RWPE1 (cell line): ENCODE measurements around the gene SLC25A1.
A peak's percentile ranks its signal among the peaks of the same experiment; 100 is the strongest.

Experiments used
- CTCF ChIA-PET: fragments of 350-600 bp; sonication (Branson Sonifier 250); formaldehyde crosslinking; extraction: SDS; loops from one replicate; lab custom pipeline; 2021; lab: Yijun Ruan, JAX
- POLR2A ChIA-PET: fragments of 400-600 bp; formaldehyde crosslinking; extraction: SDS; loops from one replicate; lab custom pipeline; 2020; ENCODE audit warnings: antibody characterized with exemption; ENCODE audit not compliant: low non-redundant PET; lab: Yijun Ruan, JAX
- DNase-seq: peaks from one replicate; pipeline ENCODE4 v3.0.0; 2012; ENCODE audit warnings: low spot score
- H3K27ac ChIP-seq: fragments of 450-650 bp; 2 replicates; pipeline ENCODE4 v1.5.1; 2017
- TF ChIP-seq, protein P1 (sequence below): fragments of 450-650 bp; conservative IDR thresholded peaks from 2 replicates; pipeline ENCODE4 v1.5.1; 2017; ENCODE audit warnings: low read depth, mild to moderate bottlenecking

Gene SLC25A1

DNA sequence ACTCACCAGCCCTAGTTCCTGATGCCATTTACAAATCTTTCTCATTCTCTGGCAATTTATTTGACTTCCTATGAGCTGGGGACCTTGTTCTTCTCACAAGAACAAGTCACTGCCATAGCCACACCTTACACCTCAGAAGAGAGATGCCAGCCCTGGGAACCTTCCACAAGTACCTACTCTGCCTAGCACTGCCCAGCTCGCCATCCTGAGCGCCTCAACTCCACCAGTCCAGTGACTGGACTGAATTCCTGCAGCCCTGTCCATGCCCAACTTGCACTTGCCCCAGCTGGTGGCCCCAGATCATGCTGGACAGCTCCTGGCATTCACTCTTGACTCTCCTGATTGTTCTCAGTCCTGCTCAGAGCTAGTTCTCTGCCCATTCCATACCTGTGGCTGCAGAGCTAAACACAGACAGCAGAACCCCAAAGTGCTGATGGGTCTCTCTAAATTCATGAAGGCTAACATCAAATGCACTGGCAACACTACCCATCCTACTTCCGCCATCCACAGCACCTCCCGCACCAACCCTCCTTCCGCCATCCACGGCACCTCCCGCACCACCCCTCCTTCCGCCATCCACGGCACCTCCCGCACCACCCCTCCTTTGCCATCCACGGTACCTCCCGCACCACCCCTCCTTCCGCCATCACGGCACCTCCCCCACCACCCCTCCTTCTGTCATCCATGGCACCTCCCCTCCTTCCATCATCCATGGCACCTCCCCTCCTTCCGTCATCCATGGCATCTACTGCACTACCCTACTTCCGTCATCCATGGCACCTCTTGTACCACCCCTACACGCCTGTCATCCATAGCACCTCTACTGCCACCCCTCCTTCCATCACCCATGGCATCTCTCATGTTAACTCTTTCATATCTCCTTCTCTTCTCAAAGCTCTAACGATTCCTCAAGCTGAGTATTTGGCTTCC lies 23.6 kb upstream of the SLC25A1 start:
- ChIA-PET CTCF (no interaction called here), POLR2A (no interaction called here)
- TF ChIP-seq, protein P1, sequence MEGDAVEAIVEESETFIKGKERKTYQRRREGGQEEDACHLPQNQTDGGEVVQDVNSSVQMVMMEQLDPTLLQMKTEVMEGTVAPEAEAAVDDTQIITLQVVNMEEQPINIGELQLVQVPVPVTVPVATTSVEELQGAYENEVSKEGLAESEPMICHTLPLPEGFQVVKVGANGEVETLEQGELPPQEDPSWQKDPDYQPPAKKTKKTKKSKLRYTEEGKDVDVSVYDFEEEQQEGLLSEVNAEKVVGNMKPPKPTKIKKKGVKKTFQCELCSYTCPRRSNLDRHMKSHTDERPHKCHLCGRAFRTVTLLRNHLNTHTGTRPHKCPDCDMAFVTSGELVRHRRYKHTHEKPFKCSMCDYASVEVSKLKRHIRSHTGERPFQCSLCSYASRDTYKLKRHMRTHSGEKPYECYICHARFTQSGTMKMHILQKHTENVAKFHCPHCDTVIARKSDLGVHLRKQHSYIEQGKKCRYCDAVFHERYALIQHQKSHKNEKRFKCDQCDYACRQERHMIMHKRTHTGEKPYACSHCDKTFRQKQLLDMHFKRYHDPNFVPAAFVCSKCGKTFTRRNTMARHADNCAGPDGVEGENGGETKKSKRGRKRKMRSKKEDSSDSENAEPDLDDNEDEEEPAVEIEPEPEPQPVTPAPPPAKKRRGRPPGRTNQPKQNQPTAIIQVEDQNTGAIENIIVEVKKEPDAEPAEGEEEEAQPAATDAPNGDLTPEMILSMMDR, result no peak
- no peak for DNase-seq
- 0 out of 2 replicates have a peak overlapping the region, but pooled peaks have one; percentile 14 for H3K27ac ChIP-seq

DNA sequence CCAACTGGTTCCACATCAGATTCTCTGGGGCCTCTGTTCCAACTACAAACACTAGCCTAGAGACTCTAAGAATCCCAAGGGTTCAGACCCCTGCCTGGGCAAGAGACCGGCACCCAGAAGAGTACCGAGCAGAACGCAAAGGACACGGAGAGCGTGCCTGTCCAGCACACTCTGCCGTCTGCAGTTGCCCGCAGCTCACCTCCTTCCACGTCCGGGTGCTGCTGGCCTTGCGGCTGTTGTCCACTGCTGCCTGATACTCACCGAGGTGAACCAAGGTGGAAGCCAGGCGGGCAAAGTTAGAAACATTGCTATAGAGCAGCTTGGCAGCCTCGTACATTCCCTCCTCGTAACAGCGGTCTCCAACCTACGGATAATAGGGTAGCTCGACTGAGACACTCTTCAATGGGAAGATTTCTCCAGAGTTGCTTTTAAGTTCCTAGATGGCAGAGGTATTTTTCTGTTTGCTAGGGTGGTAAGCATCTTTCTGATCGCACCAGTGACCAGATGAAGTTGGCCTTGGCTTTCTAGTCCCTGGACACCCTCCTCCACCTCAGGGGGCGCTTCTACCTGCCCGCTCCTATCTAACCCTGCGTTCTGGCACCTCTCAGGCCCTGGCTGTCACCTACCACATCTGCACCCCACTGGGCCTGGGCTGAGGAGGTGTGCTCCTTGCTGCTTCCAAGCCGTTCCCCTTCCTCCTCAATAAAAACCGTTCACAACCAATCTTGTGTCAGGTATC lies 22.8 kb upstream of the SLC25A1 start:
- ChIA-PET POLR2A (no interaction called here), CTCF (no interaction called here)
- 0 out of 2 replicates have a peak overlapping the region, but pooled peaks have one; percentile 14 for H3K27ac ChIP-seq
- DNase-seq, result no peak
- TF ChIP-seq, protein P1, result no peak

DNA sequence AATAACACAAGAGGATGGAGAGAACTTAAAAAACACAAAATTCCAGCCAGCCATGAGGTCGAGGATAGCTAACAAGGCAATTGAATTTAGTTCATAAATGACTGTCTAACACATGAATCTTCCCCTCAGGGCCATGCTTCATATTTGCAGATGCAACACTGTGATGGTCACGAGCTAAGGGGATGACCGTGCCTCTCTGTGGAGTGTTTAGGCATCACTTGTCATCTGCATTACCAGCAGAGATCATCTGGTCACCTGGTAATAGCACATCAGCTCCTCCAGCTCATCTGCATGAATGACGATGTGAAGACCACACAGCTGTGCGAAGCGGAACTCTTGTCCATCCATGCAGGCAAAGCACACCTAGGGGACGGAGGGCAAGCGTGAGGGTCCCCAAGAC lies 20.9 kb upstream of the SLC25A1 start:
- TF ChIP-seq, protein P1, result no peak
- no peak overlapping the region for H3K27ac ChIP-seq
- ChIA-PET CTCF (no interaction called here), POLR2A (no interaction called here)
- DNase-seq, result no peak

DNA sequence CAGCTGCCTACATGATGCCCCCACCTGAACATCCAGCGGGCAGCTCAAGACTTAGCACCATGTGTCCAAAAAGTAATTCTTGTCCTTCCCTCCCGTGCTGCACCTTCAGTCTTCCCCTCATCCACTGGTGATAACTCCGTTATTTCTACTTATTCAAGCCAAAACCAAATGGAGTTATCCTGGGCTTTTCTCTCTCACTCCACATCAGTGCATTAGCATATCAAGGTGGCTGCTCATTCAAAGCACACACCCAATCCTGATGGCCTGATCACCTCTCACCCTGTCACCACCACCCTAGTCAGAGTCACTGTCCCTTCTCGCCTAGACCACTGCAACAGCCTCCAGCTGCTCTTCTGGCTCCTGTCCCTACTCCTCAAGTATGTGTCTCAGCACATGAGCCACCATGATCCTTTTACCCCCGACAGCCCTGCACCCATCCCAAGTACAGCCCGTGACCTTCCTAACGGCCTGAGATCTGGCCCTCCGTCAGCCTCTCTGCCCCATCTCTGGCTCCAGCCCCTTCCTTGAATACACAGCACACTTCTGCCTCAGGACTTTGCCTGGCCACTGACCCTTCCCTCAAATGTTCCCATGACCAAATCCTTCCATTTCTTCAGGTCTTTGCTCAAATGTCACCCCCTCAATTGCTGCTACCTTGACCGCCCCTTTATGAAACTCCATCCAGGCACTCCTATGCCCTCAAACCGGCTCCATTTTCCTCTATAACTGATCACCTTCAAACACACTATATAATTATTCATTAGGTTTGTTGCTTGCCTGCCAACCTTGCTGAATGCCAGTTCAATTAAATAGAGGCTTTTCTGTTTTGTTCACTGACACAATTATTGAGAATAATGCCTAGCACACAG lies 19.7 kb upstream of the SLC25A1 start:
- no peak for DNase-seq
- H3K27ac ChIP-seq, result no peak overlapping the region
- CTCF ChIA-PET, result no interaction called here
- TF ChIP-seq, protein P1, result no peak
- POLR2A ChIA-PET, result no interaction called here

DNA sequence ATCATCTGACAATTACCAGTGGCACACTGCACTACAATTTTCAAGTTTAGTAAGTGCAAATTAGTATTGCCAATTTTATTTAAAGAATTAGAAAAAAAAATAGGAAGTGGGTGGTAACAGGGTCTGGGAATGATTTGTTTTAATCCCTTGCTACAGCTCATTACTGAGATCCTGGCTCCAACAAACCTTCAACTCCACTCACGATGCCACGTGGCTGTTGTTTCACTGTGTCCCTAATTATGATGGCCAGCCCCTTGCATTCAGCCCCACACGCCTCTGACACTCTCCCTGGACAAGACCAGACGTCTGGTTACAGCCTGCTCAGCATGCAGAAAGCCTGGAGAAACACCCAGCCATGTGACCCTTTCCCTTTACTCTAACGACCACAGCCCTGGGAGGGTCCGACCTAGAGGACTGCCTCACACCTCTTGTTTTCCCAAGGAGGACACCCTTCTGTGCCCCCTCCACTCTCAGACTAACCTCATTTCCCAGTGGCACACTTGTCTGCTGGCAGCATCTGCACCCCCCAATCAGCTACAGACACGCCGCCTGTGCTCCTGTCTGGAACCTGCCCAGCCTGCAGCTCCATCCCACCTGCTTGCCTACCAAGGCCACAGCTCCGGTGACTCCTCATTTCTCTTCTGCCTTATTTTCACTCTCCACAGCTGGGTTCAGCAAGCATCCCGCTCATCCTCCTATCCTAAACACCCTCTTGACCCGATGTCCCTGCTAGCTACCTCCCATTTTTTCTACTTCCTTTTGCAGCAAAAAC lies 18.5 kb upstream of the SLC25A1 start:
- ChIA-PET CTCF (interaction anchor here (0.5 kb wide), 1 partner anchor 11 kb away, joined by 3 read pairs; no protein-coding TSS in a partner anchor), POLR2A (no interaction called here)

More for the DNA sequence above, 18.5 kb upstream of the SLC25A1 start:
- TF ChIP-seq, protein P1, result no peak
- no peak for DNase-seq
- peak overlapping the region; percentile 18 for H3K27ac ChIP-seq
